ENCODE data around the gene AK9. TPM values are rescaled to one million over a fixed set of nuclear protein-coding genes. Genes with fewer than 3 reads are reported as not detected.
"Not testable (repeated sequence)": the region's sequence is repeated elsewhere in the genome, so short reads cannot be mapped to it uniquely, and the experiment has no call there.

The AK9 gene
- total RNA-seq, 4 donors from 2014 or later: 9.1 to 15.7 (median 13.2) TPM

GRCh38 chr6:109738255-109738654 is 47.3 kb upstream of the AK9 start:
- 50 to 94% methylated on average over 1 of the region's 1 CpG for WGBS, 2 donors (ENCODE audit: low coverage in 1 of 2)
- H3K36me3 ChIP-seq: peaks cover 0 to 65% of the 10 kb centered on the region in 2 donors
- H3K4me1 ChIP-seq: no peaks in the 10 kb centered on the region
- H3K4me3 ChIP-seq: no peak overlapping the region
- no peak for ATAC-seq
- no peaks in the 10 kb centered on the region for H3K9me3 ChIP-seq
- TF ChIP-seq EP300 (IDR thresholded peaks at IDR 0.05): no peak
- no peak for TF ChIP-seq POLR2A (IDR thresholded peaks at IDR 0.05)
- TF ChIP-seq CTCF (IDR thresholded peaks at IDR 0.05): no peak
- TF ChIP-seq POLR2AphosphoS5 (IDR thresholded peaks at IDR 0.05): no peak
- H3K27me3 ChIP-seq: no peaks in the 10 kb centered on the region
- no peak overlapping the region for H3K27ac ChIP-seq

GRCh38 chr6:109736273-109737025 is 45.4 kb upstream of the AK9 start:
- Histone ChIP-seq H3K27me3 (no peaks in the 10 kb centered on the region), H3K4me1 (no peaks in the 10 kb centered on the region), H3K36me3 (peaks cover 0 to 59% of the 10 kb centered on the region in 2 donors), H3K4me3 (no peak overlapping the region), H3K27ac (no peak overlapping the region), H3K9me3 (no peaks in the 10 kb centered on the region)
- TF ChIP-seq EP300 (IDR thresholded peaks at IDR 0.05) (no peak), CTCF (IDR thresholded peaks at IDR 0.05) (no peak), POLR2A (IDR thresholded peaks at IDR 0.05) (no peak), POLR2AphosphoS5 (IDR thresholded peaks at IDR 0.05) (no peak)
- ATAC-seq: no peak
- 57 to 85% methylated on average over 1 of the region's 1 CpG for WGBS, 2 donors (ENCODE audit: low coverage in 1 of 2)

GRCh38 chr6:109725250-109725649 is 34.2 kb upstream of the AK9 start:
- not testable (repeated sequence) for ATAC-seq, H3K4me3 ChIP-seq, H3K27ac ChIP-seq, H3K27me3 ChIP-seq, H3K9me3 ChIP-seq
- whole genome bisulfite sequencing, 2 donors (ENCODE audit: low coverage in 1 of 2): 90 to 91% methylated on average over 2 to 3 of the region's 3 CpGs
- Histone ChIP-seq H3K4me1 (peaks cover 0 to 11% (median 0%) of the 10 kb centered on the region in 3 donors), H3K36me3 (peaks cover 0 to 13% of the 10 kb centered on the region in 2 donors)

GRCh38 chr6:109722564-109723254 is 31.7 kb upstream of the AK9 start:
- Histone ChIP-seq H3K4me3 (no peak overlapping the region), H3K4me1 (peaks cover 0 to 11% (median 0%) of the 10 kb centered on the region in 3 donors), H3K27me3 (no peaks in the 10 kb centered on the region), H3K27ac (no peak overlapping the region), H3K9me3 (no peaks in the 10 kb centered on the region), H3K36me3 (peaks cover 0 to 28% of the 10 kb centered on the region in 2 donors)
- 88 to 94% methylated on average over 2 of the region's 3 CpGs for WGBS, 2 donors (ENCODE audit: low coverage in 1 of 2)
- TF ChIP-seq CTCF (IDR thresholded peaks at IDR 0.05): no peak
- no peak for TF ChIP-seq POLR2AphosphoS5 (IDR thresholded peaks at IDR 0.05)
- no peak for TF ChIP-seq EP300 (IDR thresholded peaks at IDR 0.05)
- TF ChIP-seq POLR2A (IDR thresholded peaks at IDR 0.05): no peak
- ATAC-seq: no peak

GRCh38 chr6:109722011-109722410 is 31.0 kb upstream of the AK9 start:
- TF ChIP-seq POLR2AphosphoS5 (IDR thresholded peaks at IDR 0.05) (no peak), CTCF (IDR thresholded peaks at IDR 0.05) (no peak), EP300 (IDR thresholded peaks at IDR 0.05) (no peak), POLR2A (IDR thresholded peaks at IDR 0.05) (no peak)
- H3K9me3 ChIP-seq: no peaks in the 10 kb centered on the region
- no peak overlapping the region for H3K4me3 ChIP-seq
- 79 to 92% methylated on average over 2 to 3 of the region's 3 CpGs for WGBS, 2 donors (ENCODE audit: low coverage in 1 of 2)
- no peak overlapping the region for H3K27ac ChIP-seq
- peaks cover 0 to 11% (median 0%) of the 10 kb centered on the region in 3 donors for H3K4me1 ChIP-seq
- no peaks in the 10 kb centered on the region for H3K27me3 ChIP-seq
- ATAC-seq: no peak
- peaks cover 0 to 35% of the 10 kb centered on the region in 2 donors for H3K36me3 ChIP-seq
